Activated CD8-positive, alpha-beta memory T cell treated with anti-CD3 and anti-CD28 coated beads, Interleukin-2, amount 50 U/mL, for 4 hours (primary cell): ENCODE results near the gene OTUD7B.
"Not testable (repeated sequence)": the region's sequence is repeated elsewhere in the genome, so short reads cannot be mapped to it uniquely, and the experiment has no call there.

Source experiments
- DNase-seq: peaks from one replicate; pipeline ENCODE4 v3.0.0-alpha.2; 2020

Gene OTUD7B

GRCh38 chr1:149942207-149942606 lies 68.3 kb downstream of the OTUD7B start:
- no peak for DNase-seq

- no peak for DNase-seq
These were observed 70.1 kb downstream of the OTUD7B start for GRCh38 chr1:149940427-149940826.

GRCh38 chr1:149938668-149939003 lies 71.9 kb downstream of the OTUD7B start:
- DNase-seq = not testable (repeated sequence)

GRCh38 chr1:149937759-149938158 lies 72.8 kb downstream of the OTUD7B start:
- DNase-seq = no peak

- DNase-seq = no peak
These were observed 73.4 kb downstream of the OTUD7B start for GRCh38 chr1:149936992-149937705.

GRCh38 chr1:149936170-149936991 lies 74.1 kb downstream of the OTUD7B start, which contains the start of gene MTMR11:
MTMR11 (minus strand) TSS chr1:149936879; CDS start chr1:149936647, 232 bp downstream.
- no peak for DNase-seq

- DNase-seq = no peak
These were observed 76.2 kb downstream of the OTUD7B start for GRCh38 chr1:149934356-149934755.

GRCh38 chr1:149933208-149933607 lies 77.3 kb downstream of the OTUD7B start:
- no peak for DNase-seq

GRCh38 chr1:149932474-149932873 lies 78.1 kb downstream of the OTUD7B start:
- no peak for DNase-seq

GRCh38 chr1:149931212-149931790 lies 79.2 kb downstream of the OTUD7B start:
- no peak for DNase-seq

- DNase-seq = no peak
These were observed 80.7 kb downstream of the OTUD7B start for GRCh38 chr1:149929856-149930255.

GRCh38 chr1:149928401-149928724 lies 82.2 kb downstream of the OTUD7B start:
- DNase-seq = no peak

GRCh38 chr1:149927563-149928400 lies 82.7 kb downstream of the OTUD7B start, which contains the start of gene SF3B4:
SF3B4 (minus strand) TSS chr1:149927803; CDS start chr1:149927759, 44 bp downstream.
- DNase-seq = peak; percentile 95

GRCh38 chr1:149927056-149927562 lies 83.4 kb downstream of the OTUD7B start:
- no peak for DNase-seq

- DNase-seq = no peak
These were observed 84.2 kb downstream of the OTUD7B start for GRCh38 chr1:149926296-149926695.

- no peak for DNase-seq
These were observed 84.8 kb downstream of the OTUD7B start for GRCh38 chr1:149925751-149926150.

- no peak for DNase-seq
These were observed 85.2 kb downstream of the OTUD7B start for GRCh38 chr1:149925345-149925744.

- no peak for DNase-seq
These were observed 86.9 kb downstream of the OTUD7B start for GRCh38 chr1:149923626-149924025.

GRCh38 chr1:149917571-149918144 lies 92.9 kb downstream of the OTUD7B start, which contains the start of gene SV2A:
SV2A (minus strand) TSS chr1:149917844; CDS start chr1:149913840, 4,004 bp downstream.
- peak; percentile 46 for DNase-seq

GRCh38 chr1:149916898-149917252 lies 93.7 kb downstream of the OTUD7B start:
- no peak for DNase-seq

GRCh38 chr1:149916193-149916897 lies 94.2 kb downstream of the OTUD7B start:
- no peak for DNase-seq
